ENCODE measurements around the gene SLC7A9.
"Not testable (repeated sequence)": the region's sequence is repeated elsewhere in the genome, so short reads cannot be mapped to it uniquely, and the experiment has no call there.

Gene SLC7A9

GRCh38 chr19:32857584-32857983 lies 12.0 kb downstream of the SLC7A9 start:
- no peaks in the 10 kb centered on the region for H3K36me3 ChIP-seq (ENCODE audit: control insufficient read depth, insufficient read depth, low read length)
- H3K27me3 ChIP-seq (replicated peaks; ENCODE audit: control insufficient read depth, insufficient read depth, low read length, poor library complexity, severe bottlenecking): no peaks in the 10 kb centered on the region
- no peaks in the 10 kb centered on the region for H3K4me1 ChIP-seq (ENCODE audit: control insufficient read depth, insufficient read depth, low read length, poor library complexity, severe bottlenecking)
- H3K4me3 ChIP-seq (ENCODE audit: insufficient read depth, low read depth, low read length, poor library complexity, severe bottlenecking): no peak overlapping the region
- DNase-seq: no peak
- H3K9me3 ChIP-seq (ENCODE audit: control insufficient read depth, low read length): no peaks in the 10 kb centered on the region
- H3K27ac ChIP-seq (ENCODE audit: insufficient read depth, low read length, poor library complexity, severe bottlenecking): no peak overlapping the region

- H3K4me1 ChIP-seq (ENCODE audit: control insufficient read depth, insufficient read depth, low read length, poor library complexity, severe bottlenecking); H3K36me3 ChIP-seq (ENCODE audit: control insufficient read depth, insufficient read depth, low read length); H3K4me3 ChIP-seq (ENCODE audit: insufficient read depth, low read depth, low read length, poor library complexity, severe bottlenecking); H3K9me3 ChIP-seq (ENCODE audit: control insufficient read depth, low read length); H3K27ac ChIP-seq (ENCODE audit: insufficient read depth, low read length, poor library complexity, severe bottlenecking); DNase-seq; H3K27me3 ChIP-seq (replicated peaks; ENCODE audit: control insufficient read depth, insufficient read depth, low read length, poor library complexity, severe bottlenecking): not testable (repeated sequence)
Observed at GRCh38 chr19:32856818-32857217, 12.7 kb downstream of the SLC7A9 start.

- Histone ChIP-seq H3K36me3 (ENCODE audit: control insufficient read depth, insufficient read depth, low read length) (no peaks in the 10 kb centered on the region), H3K4me1 (ENCODE audit: control insufficient read depth, insufficient read depth, low read length, poor library complexity, severe bottlenecking) (no peaks in the 10 kb centered on the region), H3K4me3 (ENCODE audit: insufficient read depth, low read depth, low read length, poor library complexity, severe bottlenecking) (no peak overlapping the region), H3K27me3 (replicated peaks; ENCODE audit: control insufficient read depth, insufficient read depth, low read length, poor library complexity, severe bottlenecking) (no peaks in the 10 kb centered on the region), H3K9me3 (ENCODE audit: control insufficient read depth, low read length) (no peaks in the 10 kb centered on the region), H3K27ac (ENCODE audit: insufficient read depth, low read length, poor library complexity, severe bottlenecking) (no peak overlapping the region)
- DNase-seq: no peak
Observed at GRCh38 chr19:32852216-32852615, 17.4 kb downstream of the SLC7A9 start.

- DNase-seq; H3K27ac ChIP-seq (ENCODE audit: insufficient read depth, low read length, poor library complexity, severe bottlenecking); H3K4me3 ChIP-seq (ENCODE audit: insufficient read depth, low read depth, low read length, poor library complexity, severe bottlenecking); H3K27me3 ChIP-seq (replicated peaks; ENCODE audit: control insufficient read depth, insufficient read depth, low read length, poor library complexity, severe bottlenecking); H3K9me3 ChIP-seq (ENCODE audit: control insufficient read depth, low read length); H3K4me1 ChIP-seq (ENCODE audit: control insufficient read depth, insufficient read depth, low read length, poor library complexity, severe bottlenecking); H3K36me3 ChIP-seq (ENCODE audit: control insufficient read depth, insufficient read depth, low read length): not testable (repeated sequence)
Observed at GRCh38 chr19:32848035-32848434, 21.5 kb downstream of the SLC7A9 start.

- no peak overlapping the region for H3K27ac ChIP-seq (ENCODE audit: insufficient read depth, low read length, poor library complexity, severe bottlenecking)
- no peaks in the 10 kb centered on the region for H3K27me3 ChIP-seq (replicated peaks; ENCODE audit: control insufficient read depth, insufficient read depth, low read length, poor library complexity, severe bottlenecking)
- DNase-seq: no peak
Observed at GRCh38 chr19:32843716-32844245, 25.8 kb downstream of the SLC7A9 start.

GRCh38 chr19:32842061-32842460 lies 27.5 kb downstream of the SLC7A9 start:
- no peaks in the 10 kb centered on the region for H3K36me3 ChIP-seq (ENCODE audit: control insufficient read depth, insufficient read depth, low read length)
- H3K27ac ChIP-seq (ENCODE audit: insufficient read depth, low read length, poor library complexity, severe bottlenecking): no peak overlapping the region
- H3K4me3 ChIP-seq (ENCODE audit: insufficient read depth, low read depth, low read length, poor library complexity, severe bottlenecking): no peak overlapping the region
- H3K9me3 ChIP-seq (ENCODE audit: control insufficient read depth, low read length): no peaks in the 10 kb centered on the region
- no peaks in the 10 kb centered on the region for H3K27me3 ChIP-seq (replicated peaks; ENCODE audit: control insufficient read depth, insufficient read depth, low read length, poor library complexity, severe bottlenecking)
- H3K4me1 ChIP-seq (ENCODE audit: control insufficient read depth, insufficient read depth, low read length, poor library complexity, severe bottlenecking): no peaks in the 10 kb centered on the region
- DNase-seq: no peak

More at GRCh38 chr19:32843716-32844245, 25.8 kb downstream of the SLC7A9 start:
- H3K36me3 ChIP-seq (ENCODE audit: control insufficient read depth, insufficient read depth, low read length): no peaks in the 10 kb centered on the region
- no peak overlapping the region for H3K4me3 ChIP-seq (ENCODE audit: insufficient read depth, low read depth, low read length, poor library complexity, severe bottlenecking)
- no peaks in the 10 kb centered on the region for H3K9me3 ChIP-seq (ENCODE audit: control insufficient read depth, low read length)
- no peaks in the 10 kb centered on the region for H3K4me1 ChIP-seq (ENCODE audit: control insufficient read depth, insufficient read depth, low read length, poor library complexity, severe bottlenecking)

- DNase-seq: no peak
- H3K27me3 ChIP-seq (replicated peaks; ENCODE audit: control insufficient read depth, insufficient read depth, low read length, poor library complexity, severe bottlenecking): no peaks in the 10 kb centered on the region
- H3K27ac ChIP-seq (ENCODE audit: insufficient read depth, low read length, poor library complexity, severe bottlenecking): no peak overlapping the region
- no peaks in the 10 kb centered on the region for H3K4me1 ChIP-seq (ENCODE audit: control insufficient read depth, insufficient read depth, low read length, poor library complexity, severe bottlenecking)
- H3K9me3 ChIP-seq (ENCODE audit: control insufficient read depth, low read length): no peaks in the 10 kb centered on the region
- H3K4me3 ChIP-seq (ENCODE audit: insufficient read depth, low read depth, low read length, poor library complexity, severe bottlenecking): no peak overlapping the region
- H3K36me3 ChIP-seq (ENCODE audit: control insufficient read depth, insufficient read depth, low read length): no peaks in the 10 kb centered on the region
Observed at GRCh38 chr19:32837531-32837930, 32.0 kb downstream of the SLC7A9 start.

GRCh38 chr19:32833388-32833787 lies 36.2 kb downstream of the SLC7A9 start:
- not testable (repeated sequence) for H3K36me3 ChIP-seq (ENCODE audit: control insufficient read depth, insufficient read depth, low read length); H3K27me3 ChIP-seq (replicated peaks; ENCODE audit: control insufficient read depth, insufficient read depth, low read length, poor library complexity, severe bottlenecking)

GRCh38 chr19:32832825-32833224 lies 36.7 kb downstream of the SLC7A9 start:
- not testable (repeated sequence) for H3K36me3 ChIP-seq (ENCODE audit: control insufficient read depth, insufficient read depth, low read length); H3K27ac ChIP-seq (ENCODE audit: insufficient read depth, low read length, poor library complexity, severe bottlenecking)

More at GRCh38 chr19:32833388-32833787, 36.2 kb downstream of the SLC7A9 start:
- not testable (repeated sequence) for H3K27ac ChIP-seq (ENCODE audit: insufficient read depth, low read length, poor library complexity, severe bottlenecking); H3K4me1 ChIP-seq (ENCODE audit: control insufficient read depth, insufficient read depth, low read length, poor library complexity, severe bottlenecking); H3K9me3 ChIP-seq (ENCODE audit: control insufficient read depth, low read length); H3K4me3 ChIP-seq (ENCODE audit: insufficient read depth, low read depth, low read length, poor library complexity, severe bottlenecking); DNase-seq

GRCh38 chr19:32832094-32832493 lies 37.5 kb downstream of the SLC7A9 start:
- not testable (repeated sequence) for H3K4me3 ChIP-seq (ENCODE audit: insufficient read depth, low read depth, low read length, poor library complexity, severe bottlenecking); H3K36me3 ChIP-seq (ENCODE audit: control insufficient read depth, insufficient read depth, low read length); H3K27ac ChIP-seq (ENCODE audit: insufficient read depth, low read length, poor library complexity, severe bottlenecking); H3K27me3 ChIP-seq (replicated peaks; ENCODE audit: control insufficient read depth, insufficient read depth, low read length, poor library complexity, severe bottlenecking); H3K9me3 ChIP-seq (ENCODE audit: control insufficient read depth, low read length); H3K4me1 ChIP-seq (ENCODE audit: control insufficient read depth, insufficient read depth, low read length, poor library complexity, severe bottlenecking); DNase-seq

More at GRCh38 chr19:32832825-32833224, 36.7 kb downstream of the SLC7A9 start:
- H3K4me1 ChIP-seq (ENCODE audit: control insufficient read depth, insufficient read depth, low read length, poor library complexity, severe bottlenecking); H3K27me3 ChIP-seq (replicated peaks; ENCODE audit: control insufficient read depth, insufficient read depth, low read length, poor library complexity, severe bottlenecking); DNase-seq; H3K4me3 ChIP-seq (ENCODE audit: insufficient read depth, low read depth, low read length, poor library complexity, severe bottlenecking); H3K9me3 ChIP-seq (ENCODE audit: control insufficient read depth, low read length): not testable (repeated sequence)
